ENCODE results near the gene CHRNA3. TPM values are rescaled to one million over a fixed set of nuclear protein-coding genes. Genes with fewer than 3 reads are reported as not detected.

CHRNA3 gene
- polyA plus RNA-seq, 1 donor from 2014 or later = 2.4 TPM

DNA sequence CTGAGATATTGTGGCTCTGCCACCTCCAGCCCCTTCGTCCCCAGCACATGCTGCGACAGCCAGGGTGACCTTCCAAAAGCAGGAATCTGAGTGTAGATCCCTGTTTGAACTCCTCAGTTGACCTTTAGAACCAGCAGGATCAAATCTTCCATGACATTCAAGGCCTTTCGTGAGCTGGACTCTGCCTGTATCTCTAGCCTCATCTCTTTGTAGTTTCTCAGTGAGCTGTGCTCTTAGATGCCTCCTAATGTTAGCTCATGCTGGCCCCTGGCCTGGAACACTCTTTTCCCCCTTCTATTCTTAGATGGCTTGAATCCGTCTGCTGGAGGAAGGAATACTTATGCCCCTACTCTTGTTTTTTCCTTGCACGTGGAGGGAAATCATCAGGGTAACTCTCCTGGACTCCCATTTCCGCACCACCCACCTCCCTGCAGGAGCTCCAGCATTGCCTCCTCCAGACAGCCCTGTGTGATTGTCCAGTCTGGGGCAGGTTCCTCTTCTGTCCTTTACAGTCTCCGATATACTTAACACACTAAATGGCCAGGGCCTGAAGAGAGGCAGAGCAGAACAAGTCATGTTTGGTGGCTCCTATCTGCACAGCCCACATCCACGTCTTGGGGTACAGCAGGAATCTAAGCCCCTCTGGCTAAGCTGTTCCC, 46.9 kb upstream of the CHRNA3 start:
- TF ChIP-seq, protein P1, sequence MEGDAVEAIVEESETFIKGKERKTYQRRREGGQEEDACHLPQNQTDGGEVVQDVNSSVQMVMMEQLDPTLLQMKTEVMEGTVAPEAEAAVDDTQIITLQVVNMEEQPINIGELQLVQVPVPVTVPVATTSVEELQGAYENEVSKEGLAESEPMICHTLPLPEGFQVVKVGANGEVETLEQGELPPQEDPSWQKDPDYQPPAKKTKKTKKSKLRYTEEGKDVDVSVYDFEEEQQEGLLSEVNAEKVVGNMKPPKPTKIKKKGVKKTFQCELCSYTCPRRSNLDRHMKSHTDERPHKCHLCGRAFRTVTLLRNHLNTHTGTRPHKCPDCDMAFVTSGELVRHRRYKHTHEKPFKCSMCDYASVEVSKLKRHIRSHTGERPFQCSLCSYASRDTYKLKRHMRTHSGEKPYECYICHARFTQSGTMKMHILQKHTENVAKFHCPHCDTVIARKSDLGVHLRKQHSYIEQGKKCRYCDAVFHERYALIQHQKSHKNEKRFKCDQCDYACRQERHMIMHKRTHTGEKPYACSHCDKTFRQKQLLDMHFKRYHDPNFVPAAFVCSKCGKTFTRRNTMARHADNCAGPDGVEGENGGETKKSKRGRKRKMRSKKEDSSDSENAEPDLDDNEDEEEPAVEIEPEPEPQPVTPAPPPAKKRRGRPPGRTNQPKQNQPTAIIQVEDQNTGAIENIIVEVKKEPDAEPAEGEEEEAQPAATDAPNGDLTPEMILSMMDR (IDR thresholded peaks at IDR 0.05; ENCODE audit: poor library complexity, severe bottlenecking) = no peak
- TF ChIP-seq EZH2 (IDR thresholded peaks at IDR 0.05; ENCODE audit: borderline replicate concordance, insufficient read depth, low read length, poor library complexity, severe bottlenecking) (no peak), SMC3 (conservative IDR thresholded peaks at IDR 0.05; ENCODE audit: poor library complexity) (no peak), RAD21 (conservative IDR thresholded peaks at IDR 0.05) (no peak), TAF1 (IDR thresholded peaks at IDR 0.05; ENCODE audit: low read depth) (no peak), POLR2AphosphoS5 (IDR thresholded peaks at IDR 0.05) (no peak), MXI1 (conservative IDR thresholded peaks at IDR 0.05; ENCODE audit: poor library complexity, severe bottlenecking) (no peak), REST (IDR thresholded peaks at IDR 0.05; ENCODE audit: borderline replicate concordance) (no peak), EP300 (conservative IDR thresholded peaks at IDR 0.05; ENCODE audit: poor library complexity, severe bottlenecking) (no peak)
- Histone ChIP-seq H3K9me3 (ENCODE audit: low read length) (no peaks in the 10 kb centered on the region), H3K36me3 (ENCODE audit: insufficient read depth, low read length) (no peaks in the 10 kb centered on the region), H3F3A (ENCODE audit: insufficient read depth, low read length, poor library complexity, severe bottlenecking) (no peaks in the 10 kb centered on the region), H3K79me2 (replicated peaks; ENCODE audit: insufficient read depth, low read length) (no peaks in the 10 kb centered on the region), H2AFZ (ENCODE audit: low read depth, low read length) (no peak overlapping the region), H3K4me2 (ENCODE audit: low read length) (no peak overlapping the region), H3K9ac (ENCODE audit: low read length) (no peak overlapping the region), H3K27me3 (ENCODE audit: insufficient read depth, low read depth, low read length) (no peaks in the 10 kb centered on the region), H4K20me1 (ENCODE audit: insufficient read depth) (no peaks in the 10 kb centered on the region), H3K4me3 (ENCODE audit: low read length) (no peak overlapping the region), H3K9me2 (ENCODE audit: insufficient read depth, low read length) (no peaks in the 10 kb centered on the region), H3K27ac (ENCODE audit: low read length) (no peak overlapping the region)

GRCh38 chr15:78666010-78666409, 45.2 kb upstream of the CHRNA3 start:
- Histone ChIP-seq H3K4me2 (ENCODE audit: low read length) (no peak overlapping the region), H4K20me1 (ENCODE audit: insufficient read depth) (no peaks in the 10 kb centered on the region), H3F3A (ENCODE audit: insufficient read depth, low read length, poor library complexity, severe bottlenecking) (no peaks in the 10 kb centered on the region), H3K79me2 (replicated peaks; ENCODE audit: insufficient read depth, low read length) (no peaks in the 10 kb centered on the region), H3K9me2 (ENCODE audit: insufficient read depth, low read length) (no peaks in the 10 kb centered on the region), H2AFZ (ENCODE audit: low read depth, low read length) (no peak overlapping the region), H3K4me3 (ENCODE audit: low read length) (no peak overlapping the region), H3K9me3 (ENCODE audit: low read length) (no peaks in the 10 kb centered on the region), H3K36me3 (ENCODE audit: insufficient read depth, low read length) (no peaks in the 10 kb centered on the region), H3K9ac (ENCODE audit: low read length) (no peak overlapping the region), H3K27me3 (ENCODE audit: insufficient read depth, low read depth, low read length) (no peaks in the 10 kb centered on the region), H3K27ac (ENCODE audit: low read length) (no peak overlapping the region)
- TF ChIP-seq RAD21 (conservative IDR thresholded peaks at IDR 0.05) (no peak), POLR2AphosphoS5 (IDR thresholded peaks at IDR 0.05) (no peak), EZH2 (IDR thresholded peaks at IDR 0.05; ENCODE audit: borderline replicate concordance, insufficient read depth, low read length, poor library complexity, severe bottlenecking) (no peak), EP300 (conservative IDR thresholded peaks at IDR 0.05; ENCODE audit: poor library complexity, severe bottlenecking) (no peak), TAF1 (IDR thresholded peaks at IDR 0.05; ENCODE audit: low read depth) (no peak), SMC3 (conservative IDR thresholded peaks at IDR 0.05; ENCODE audit: poor library complexity) (no peak), REST (IDR thresholded peaks at IDR 0.05; ENCODE audit: borderline replicate concordance) (no peak), MXI1 (conservative IDR thresholded peaks at IDR 0.05; ENCODE audit: poor library complexity, severe bottlenecking) (no peak)
- TF ChIP-seq, protein P1 (IDR thresholded peaks at IDR 0.05; ENCODE audit: poor library complexity, severe bottlenecking) = no peak
